Measurements from ENCODE around the gene RNF208. TPM values are rescaled to one million over a fixed set of nuclear protein-coding genes. Genes with fewer than 3 reads are reported as not detected.

RNF208 gene
- total and polyA plus RNA-seq, 9 of the 15 experiments (the other 6 are each of a cell fraction or from before 2014, with no cell fraction given): 0.15 to 6.9 (median 0.50) TPM; not detected in 2

DNA sequence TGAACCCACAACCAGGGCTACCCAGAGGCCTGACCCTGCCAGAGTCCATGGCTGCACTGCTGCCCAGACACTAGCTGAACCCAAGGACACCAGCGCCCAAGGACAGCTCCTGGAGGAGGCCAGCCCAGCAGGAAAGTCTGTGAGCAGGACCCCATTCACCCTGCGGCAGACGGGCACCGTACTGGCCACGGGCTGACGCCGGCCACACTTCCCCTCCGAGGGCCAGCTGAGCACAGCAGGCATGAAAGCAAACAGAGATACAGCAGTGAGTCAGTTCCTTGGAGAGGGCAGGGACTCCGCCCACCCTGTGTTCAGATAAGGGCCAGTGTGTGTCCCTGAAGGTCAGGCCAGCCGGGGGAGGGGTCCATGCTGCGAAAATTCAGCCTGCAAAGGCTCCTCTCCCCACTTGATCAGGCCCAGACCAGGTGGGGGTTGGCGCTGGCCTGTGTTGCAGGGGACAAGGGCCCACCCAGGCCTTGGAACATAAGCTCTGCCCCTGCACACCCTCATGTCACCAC lies 3.2 kb downstream of the RNF208 start (continued):
- TF ChIP-seq, protein P1, sequence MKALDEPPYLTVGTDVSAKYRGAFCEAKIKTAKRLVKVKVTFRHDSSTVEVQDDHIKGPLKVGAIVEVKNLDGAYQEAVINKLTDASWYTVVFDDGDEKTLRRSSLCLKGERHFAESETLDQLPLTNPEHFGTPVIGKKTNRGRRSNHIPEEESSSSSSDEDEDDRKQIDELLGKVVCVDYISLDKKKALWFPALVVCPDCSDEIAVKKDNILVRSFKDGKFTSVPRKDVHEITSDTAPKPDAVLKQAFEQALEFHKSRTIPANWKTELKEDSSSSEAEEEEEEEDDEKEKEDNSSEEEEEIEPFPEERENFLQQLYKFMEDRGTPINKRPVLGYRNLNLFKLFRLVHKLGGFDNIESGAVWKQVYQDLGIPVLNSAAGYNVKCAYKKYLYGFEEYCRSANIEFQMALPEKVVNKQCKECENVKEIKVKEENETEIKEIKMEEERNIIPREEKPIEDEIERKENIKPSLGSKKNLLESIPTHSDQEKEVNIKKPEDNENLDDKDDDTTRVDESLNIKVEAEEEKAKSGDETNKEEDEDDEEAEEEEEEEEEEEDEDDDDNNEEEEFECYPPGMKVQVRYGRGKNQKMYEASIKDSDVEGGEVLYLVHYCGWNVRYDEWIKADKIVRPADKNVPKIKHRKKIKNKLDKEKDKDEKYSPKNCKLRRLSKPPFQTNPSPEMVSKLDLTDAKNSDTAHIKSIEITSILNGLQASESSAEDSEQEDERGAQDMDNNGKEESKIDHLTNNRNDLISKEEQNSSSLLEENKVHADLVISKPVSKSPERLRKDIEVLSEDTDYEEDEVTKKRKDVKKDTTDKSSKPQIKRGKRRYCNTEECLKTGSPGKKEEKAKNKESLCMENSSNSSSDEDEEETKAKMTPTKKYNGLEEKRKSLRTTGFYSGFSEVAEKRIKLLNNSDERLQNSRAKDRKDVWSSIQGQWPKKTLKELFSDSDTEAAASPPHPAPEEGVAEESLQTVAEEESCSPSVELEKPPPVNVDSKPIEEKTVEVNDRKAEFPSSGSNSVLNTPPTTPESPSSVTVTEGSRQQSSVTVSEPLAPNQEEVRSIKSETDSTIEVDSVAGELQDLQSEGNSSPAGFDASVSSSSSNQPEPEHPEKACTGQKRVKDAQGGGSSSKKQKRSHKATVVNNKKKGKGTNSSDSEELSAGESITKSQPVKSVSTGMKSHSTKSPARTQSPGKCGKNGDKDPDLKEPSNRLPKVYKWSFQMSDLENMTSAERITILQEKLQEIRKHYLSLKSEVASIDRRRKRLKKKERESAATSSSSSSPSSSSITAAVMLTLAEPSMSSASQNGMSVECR (CRISPR knock-in tag; IDR thresholded peaks at IDR 0.05): peak; percentile 90
- TF ChIP-seq PHF8 (IDR thresholded peaks at IDR 0.05; ENCODE audit: borderline replicate concordance, low read length) (peak; percentile 23; the same call in 1 of the 2 replicates), SRSF7 (optimal IDR thresholded peaks at IDR 0.05; ENCODE audit: low read depth, low read length) (no peak), MTA2 (IDR thresholded peaks at IDR 0.05; ENCODE audit: low read depth) (peak; percentile 27; the same call in 1 of the 2 replicates), NEUROD1 (IDR thresholded peaks at IDR 0.05; ENCODE audit: borderline replicate concordance, low read depth, low read length, partially characterized antibody) (peak; percentile 85), TCF3 (CRISPR knock-in tag; IDR thresholded peaks at IDR 0.05) (peak; percentile 71), ARID1B (IDR thresholded peaks at IDR 0.05) (peak; percentile 91), GMEB1 (CRISPR knock-in tag; IDR thresholded peaks at IDR 0.05) (0 out of 2 replicates have a peak, but pooled peaks have one; percentile 20), TAF1 (IDR thresholded peaks at IDR 0.05; ENCODE audit: control insufficient read depth, extremely low read depth, insufficient read depth, low read length, severe bottlenecking) (peak; percentile 50), ZBTB17 (CRISPR knock-in tag; IDR thresholded peaks at IDR 0.05) (0 out of 2 replicates have a peak, but pooled peaks have one; percentile 65)
- TF ChIP-seq, protein P2, sequence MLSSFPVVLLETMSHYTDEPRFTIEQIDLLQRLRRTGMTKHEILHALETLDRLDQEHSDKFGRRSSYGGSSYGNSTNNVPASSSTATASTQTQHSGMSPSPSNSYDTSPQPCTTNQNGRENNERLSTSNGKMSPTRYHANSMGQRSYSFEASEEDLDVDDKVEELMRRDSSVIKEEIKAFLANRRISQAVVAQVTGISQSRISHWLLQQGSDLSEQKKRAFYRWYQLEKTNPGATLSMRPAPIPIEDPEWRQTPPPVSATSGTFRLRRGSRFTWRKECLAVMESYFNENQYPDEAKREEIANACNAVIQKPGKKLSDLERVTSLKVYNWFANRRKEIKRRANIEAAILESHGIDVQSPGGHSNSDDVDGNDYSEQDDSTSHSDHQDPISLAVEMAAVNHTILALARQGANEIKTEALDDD (IDR thresholded peaks at IDR 0.05): no peak
- TF ChIP-seq, protein P3, sequence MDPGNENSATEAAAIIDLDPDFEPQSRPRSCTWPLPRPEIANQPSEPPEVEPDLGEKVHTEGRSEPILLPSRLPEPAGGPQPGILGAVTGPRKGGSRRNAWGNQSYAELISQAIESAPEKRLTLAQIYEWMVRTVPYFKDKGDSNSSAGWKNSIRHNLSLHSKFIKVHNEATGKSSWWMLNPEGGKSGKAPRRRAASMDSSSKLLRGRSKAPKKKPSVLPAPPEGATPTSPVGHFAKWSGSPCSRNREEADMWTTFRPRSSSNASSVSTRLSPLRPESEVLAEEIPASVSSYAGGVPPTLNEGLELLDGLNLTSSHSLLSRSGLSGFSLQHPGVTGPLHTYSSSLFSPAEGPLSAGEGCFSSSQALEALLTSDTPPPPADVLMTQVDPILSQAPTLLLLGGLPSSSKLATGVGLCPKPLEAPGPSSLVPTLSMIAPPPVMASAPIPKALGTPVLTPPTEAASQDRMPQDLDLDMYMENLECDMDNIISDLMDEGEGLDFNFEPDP (CRISPR knock-in tag; IDR thresholded peaks at IDR 0.05): peak; percentile 81; the same call in 1 of the 2 replicates
- TF ChIP-seq, protein P4, sequence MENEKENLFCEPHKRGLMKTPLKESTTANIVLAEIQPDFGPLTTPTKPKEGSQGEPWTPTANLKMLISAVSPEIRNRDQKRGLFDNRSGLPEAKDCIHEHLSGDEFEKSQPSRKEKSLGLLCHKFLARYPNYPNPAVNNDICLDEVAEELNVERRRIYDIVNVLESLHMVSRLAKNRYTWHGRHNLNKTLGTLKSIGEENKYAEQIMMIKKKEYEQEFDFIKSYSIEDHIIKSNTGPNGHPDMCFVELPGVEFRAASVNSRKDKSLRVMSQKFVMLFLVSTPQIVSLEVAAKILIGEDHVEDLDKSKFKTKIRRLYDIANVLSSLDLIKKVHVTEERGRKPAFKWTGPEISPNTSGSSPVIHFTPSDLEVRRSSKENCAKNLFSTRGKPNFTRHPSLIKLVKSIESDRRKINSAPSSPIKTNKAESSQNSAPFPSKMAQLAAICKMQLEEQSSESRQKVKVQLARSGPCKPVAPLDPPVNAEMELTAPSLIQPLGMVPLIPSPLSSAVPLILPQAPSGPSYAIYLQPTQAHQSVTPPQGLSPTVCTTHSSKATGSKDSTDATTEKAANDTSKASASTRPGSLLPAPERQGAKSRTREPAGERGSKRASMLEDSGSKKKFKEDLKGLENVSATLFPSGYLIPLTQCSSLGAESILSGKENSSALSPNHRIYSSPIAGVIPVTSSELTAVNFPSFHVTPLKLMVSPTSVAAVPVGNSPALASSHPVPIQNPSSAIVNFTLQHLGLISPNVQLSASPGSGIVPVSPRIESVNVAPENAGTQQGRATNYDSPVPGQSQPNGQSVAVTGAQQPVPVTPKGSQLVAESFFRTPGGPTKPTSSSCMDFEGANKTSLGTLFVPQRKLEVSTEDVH (IDR thresholded peaks at IDR 0.05; ENCODE audit: low read depth, partially characterized antibody): no peak
- TF ChIP-seq, protein P5, sequence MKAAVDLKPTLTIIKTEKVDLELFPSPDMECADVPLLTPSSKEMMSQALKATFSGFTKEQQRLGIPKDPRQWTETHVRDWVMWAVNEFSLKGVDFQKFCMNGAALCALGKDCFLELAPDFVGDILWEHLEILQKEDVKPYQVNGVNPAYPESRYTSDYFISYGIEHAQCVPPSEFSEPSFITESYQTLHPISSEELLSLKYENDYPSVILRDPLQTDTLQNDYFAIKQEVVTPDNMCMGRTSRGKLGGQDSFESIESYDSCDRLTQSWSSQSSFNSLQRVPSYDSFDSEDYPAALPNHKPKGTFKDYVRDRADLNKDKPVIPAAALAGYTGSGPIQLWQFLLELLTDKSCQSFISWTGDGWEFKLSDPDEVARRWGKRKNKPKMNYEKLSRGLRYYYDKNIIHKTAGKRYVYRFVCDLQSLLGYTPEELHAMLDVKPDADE (conservative IDR thresholded peaks at IDR 0.05; ENCODE audit: control insufficient read depth, low read depth, low read length): peak; percentile 52; the same call in 1 of the 2 replicates

Measured in K562 (cell line).